Myocyte (in vitro differentiated cells): Measurements from ENCODE around the gene BEAN1. TPM values are rescaled to one million over a fixed set of nuclear protein-coding genes. Genes with fewer than 3 reads are reported as not detected.

ENCODE experiments used
- DNase-seq: peaks from one replicate; pipeline ENCODE4 v3.0.0-alpha.2; 2012; ENCODE audit warnings: low read depth
- total RNA-seq: library from RNA; depleted of rRNA; stranded (reverse); fragments of >200 nt; gene quantifications from 2 replicates; pipeline ENCODE4 v1.2.3, GENCODE V29; 2014

The BEAN1 gene
- total RNA-seq, 1 donor from 2014 or later, result 19.1 TPM

GRCh38 chr16:66416939-66417700 lies 10.0 kb upstream of the BEAN1 start:
- DNase-seq, result no peak

GRCh38 chr16:66418165-66418962 lies 8.7 kb upstream of the BEAN1 start:
- no peak for DNase-seq

- DNase-seq, result no peak
These were observed 7.6 kb upstream of the BEAN1 start for GRCh38 chr16:66419527-66419926.

GRCh38 chr16:66420396-66420795 lies 6.7 kb upstream of the BEAN1 start:
- DNase-seq, result no peak

- no peak for DNase-seq
These were observed 5.2 kb upstream of the BEAN1 start for GRCh38 chr16:66421891-66422290.

- DNase-seq, result peak; percentile 88
These were observed 4.7 kb upstream of the BEAN1 start for GRCh38 chr16:66422366-66422765.

- no peak for DNase-seq
These were observed 3.9 kb upstream of the BEAN1 start for GRCh38 chr16:66423177-66423576.

GRCh38 chr16:66425651-66426050 lies 1.4 kb upstream of the BEAN1 start:
- DNase-seq, result no peak

GRCh38 chr16:66426112-66427035 lies 721 bp upstream of the BEAN1 start:
- no peak for DNase-seq

GRCh38 chr16:66427871-66428681 lies 981 bp downstream of the BEAN1 start:
- DNase-seq, result peak; percentile 46

- DNase-seq, result no peak
These were observed 1.7 kb downstream of the BEAN1 start for GRCh38 chr16:66428682-66429251.

- no peak for DNase-seq
These were observed 2.3 kb downstream of the BEAN1 start for GRCh38 chr16:66429290-66429962.

GRCh38 chr16:66430214-66430613 lies 3.1 kb downstream of the BEAN1 start:
- DNase-seq, result no peak

- no peak for DNase-seq
These were observed 4.7 kb downstream of the BEAN1 start for GRCh38 chr16:66431760-66432159.

GRCh38 chr16:66432429-66432828 lies 5.3 kb downstream of the BEAN1 start:
- DNase-seq, result no peak

GRCh38 chr16:66434619-66435430 lies 7.7 kb downstream of the BEAN1 start:
- no peak for DNase-seq

GRCh38 chr16:66435896-66436295 lies 8.8 kb downstream of the BEAN1 start:
- peak; percentile 69 for DNase-seq

GRCh38 chr16:66437391-66437945 lies 10.4 kb downstream of the BEAN1 start:
- DNase-seq, result no peak
